GM12872 (cell line): ENCODE data around the gene TESK2.

Experiments
- TF ChIP-seq, protein P1 (sequence below): IDR thresholded peaks from 3 replicates; pipeline ENCODE4 v1.5.1; 2011; ENCODE audit warnings: low read depth, mild to moderate bottlenecking, low read length, moderate library complexity; ENCODE audit not compliant: insufficient read depth

The TESK2 gene

DNA sequence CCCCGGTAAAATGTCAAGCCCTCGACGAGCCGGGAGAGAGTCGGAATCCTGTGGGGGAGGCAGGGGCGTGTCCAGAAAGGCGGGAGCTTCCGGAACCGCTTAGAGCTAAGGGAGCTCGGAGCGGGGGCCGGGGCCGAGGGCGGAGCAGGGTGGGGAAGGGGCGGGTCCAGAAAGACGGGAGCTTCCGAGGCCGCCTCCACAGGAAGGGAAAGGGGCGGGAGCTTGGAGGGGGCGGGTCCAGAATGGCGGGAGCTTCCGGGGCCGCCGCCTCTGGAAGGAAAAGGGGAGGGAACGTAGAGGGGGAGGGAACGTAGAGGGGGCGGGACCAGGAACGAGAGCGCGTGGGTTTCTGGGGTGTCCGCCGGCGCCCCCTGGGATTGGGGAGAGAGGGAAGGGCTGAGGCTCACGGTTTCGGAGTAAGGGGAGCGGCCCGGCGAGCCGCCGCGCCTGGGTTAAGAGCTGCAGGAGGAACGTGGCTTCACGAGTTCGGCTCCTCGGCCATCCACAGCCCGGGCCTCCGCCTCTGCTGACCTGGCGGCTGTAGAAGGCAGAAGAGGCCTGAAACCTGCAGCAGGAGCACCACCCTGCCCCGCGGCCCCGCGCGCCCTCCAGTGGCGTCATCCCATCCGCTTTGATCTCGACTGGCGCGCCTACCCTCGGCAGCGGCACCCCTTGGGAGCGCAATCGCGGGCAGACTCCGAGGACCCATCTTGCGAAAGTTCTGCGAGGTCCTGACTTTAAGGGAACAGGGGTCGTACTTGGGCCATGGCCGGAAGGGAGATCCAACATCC, 187.2 kb downstream of the TESK2 start:
- TF ChIP-seq, protein P1, sequence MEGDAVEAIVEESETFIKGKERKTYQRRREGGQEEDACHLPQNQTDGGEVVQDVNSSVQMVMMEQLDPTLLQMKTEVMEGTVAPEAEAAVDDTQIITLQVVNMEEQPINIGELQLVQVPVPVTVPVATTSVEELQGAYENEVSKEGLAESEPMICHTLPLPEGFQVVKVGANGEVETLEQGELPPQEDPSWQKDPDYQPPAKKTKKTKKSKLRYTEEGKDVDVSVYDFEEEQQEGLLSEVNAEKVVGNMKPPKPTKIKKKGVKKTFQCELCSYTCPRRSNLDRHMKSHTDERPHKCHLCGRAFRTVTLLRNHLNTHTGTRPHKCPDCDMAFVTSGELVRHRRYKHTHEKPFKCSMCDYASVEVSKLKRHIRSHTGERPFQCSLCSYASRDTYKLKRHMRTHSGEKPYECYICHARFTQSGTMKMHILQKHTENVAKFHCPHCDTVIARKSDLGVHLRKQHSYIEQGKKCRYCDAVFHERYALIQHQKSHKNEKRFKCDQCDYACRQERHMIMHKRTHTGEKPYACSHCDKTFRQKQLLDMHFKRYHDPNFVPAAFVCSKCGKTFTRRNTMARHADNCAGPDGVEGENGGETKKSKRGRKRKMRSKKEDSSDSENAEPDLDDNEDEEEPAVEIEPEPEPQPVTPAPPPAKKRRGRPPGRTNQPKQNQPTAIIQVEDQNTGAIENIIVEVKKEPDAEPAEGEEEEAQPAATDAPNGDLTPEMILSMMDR, result peak; percentile 76

DNA sequence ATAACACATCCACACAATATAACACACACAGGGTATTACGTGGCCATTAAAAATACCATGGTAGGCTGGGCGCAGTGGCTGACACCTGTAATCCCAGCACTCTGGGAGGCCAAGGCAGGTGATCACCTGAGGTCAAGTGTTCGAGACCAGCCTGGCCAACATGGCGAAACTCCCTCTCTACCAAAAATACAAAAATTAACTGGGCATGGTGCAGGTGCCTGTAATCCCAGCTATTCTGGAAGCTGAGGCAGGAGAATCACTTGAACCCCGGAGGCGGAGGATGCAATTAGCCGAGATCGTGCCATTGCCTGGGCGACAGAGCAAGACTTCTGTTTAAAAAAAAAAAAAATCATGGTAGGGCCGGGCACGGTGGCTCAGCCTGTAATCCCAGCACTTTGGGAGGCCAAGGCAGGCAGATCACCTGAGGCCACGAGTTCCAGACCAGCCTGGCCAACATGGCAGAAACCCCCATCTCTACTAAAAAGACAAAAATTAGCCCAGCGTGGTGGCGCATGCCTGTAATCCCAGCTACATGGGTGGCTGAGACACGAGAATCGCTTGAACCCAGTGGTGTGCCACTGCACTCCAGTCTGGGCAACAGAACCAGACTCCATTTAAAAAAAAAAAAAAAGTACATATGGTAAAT, 188.3 kb downstream of the TESK2 start:
- TF ChIP-seq, protein P1, result no peak

GRCh38 chr1:45300669-45300997, 190.3 kb downstream of the TESK2 start:
- TF ChIP-seq, protein P1, result no peak

DNA sequence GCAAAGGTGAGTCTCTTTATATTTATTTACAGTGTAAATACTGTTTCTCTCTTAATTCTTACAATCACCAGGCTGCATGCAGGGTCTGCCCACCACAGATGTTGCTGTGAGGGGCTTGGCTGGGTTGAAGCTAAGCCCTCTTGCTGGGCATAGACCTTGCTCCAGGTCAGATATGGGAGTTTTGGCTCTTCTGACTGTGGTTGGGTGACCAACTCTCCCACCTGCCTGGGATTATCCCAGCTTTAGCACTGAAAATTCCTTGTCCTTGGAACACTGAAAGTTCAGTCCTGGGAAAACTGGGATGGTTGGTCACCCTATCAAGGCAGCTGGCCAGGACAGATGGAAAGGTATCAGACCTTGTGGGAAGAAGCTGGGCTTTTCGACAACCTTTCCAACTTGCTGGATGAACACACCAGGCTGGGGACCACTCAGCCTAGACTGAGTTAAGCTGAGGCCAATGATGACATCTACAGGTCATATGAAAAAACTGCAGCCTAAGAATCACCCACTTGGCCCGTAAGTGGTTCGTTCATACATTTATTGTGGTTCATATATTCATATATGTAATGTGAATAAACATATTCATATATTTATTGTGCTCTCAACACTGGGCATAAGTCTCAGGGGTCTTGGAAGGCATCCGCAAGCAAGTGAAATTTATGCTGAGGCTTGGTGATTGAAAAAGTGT, 190.8 kb downstream of the TESK2 start:
- TF ChIP-seq, protein P1, result peak; percentile 80

- TF ChIP-seq, protein P1, result no peak
These were observed 191.7 kb downstream of the TESK2 start for GRCh38 chr1:45299296-45299695.

- TF ChIP-seq, protein P1, result no peak
These were observed 193.2 kb downstream of the TESK2 start for GRCh38 chr1:45297666-45298356.
